ENCODE measurements around the gene RCSD1.
"Not testable (repeated sequence)": the region's sequence is repeated elsewhere in the genome, so short reads cannot be mapped to it uniquely, and the experiment has no call there.

Gene RCSD1

GRCh38 chr1:167722152-167722869 is 92.3 kb downstream of the RCSD1 start:
- peak; percentile 69 for DNase-seq (ENCODE audit: low read depth)
- H3K27me3 ChIP-seq (replicated peaks; ENCODE audit: control insufficient read depth, insufficient read depth, low read length): no peaks in the 10 kb centered on the region
- peaks cover 41% of the 10 kb centered on the region for H3K4me1 ChIP-seq (ENCODE audit: control insufficient read depth, insufficient read depth, low read length)
- peak overlapping the region; percentile 94 for H3K4me3 ChIP-seq (ENCODE audit: low read length)
- no peaks in the 10 kb centered on the region for H3K36me3 ChIP-seq (ENCODE audit: control insufficient read depth, insufficient read depth, low read length, severe bottlenecking)
- H3K9ac ChIP-seq (ENCODE audit: low read length): peak overlapping the region; percentile 93
- H3K9me3 ChIP-seq (ENCODE audit: control insufficient read depth, low read length): no peaks in the 10 kb centered on the region

GRCh38 chr1:167722870-167723251 is 92.8 kb downstream of the RCSD1 start:
- Histone ChIP-seq H3K4me1 (ENCODE audit: control insufficient read depth, insufficient read depth, low read length) (peaks cover 47% of the 10 kb centered on the region), H3K27me3 (replicated peaks; ENCODE audit: control insufficient read depth, insufficient read depth, low read length) (no peaks in the 10 kb centered on the region), H3K9ac (ENCODE audit: low read length) (peak overlapping the region; percentile 93), H3K4me3 (ENCODE audit: low read length) (peak overlapping the region; percentile 94), H3K36me3 (ENCODE audit: control insufficient read depth, insufficient read depth, low read length, severe bottlenecking) (no peaks in the 10 kb centered on the region), H3K9me3 (ENCODE audit: control insufficient read depth, low read length) (no peaks in the 10 kb centered on the region)
- peak; percentile 46 for DNase-seq (ENCODE audit: low read depth)

DNA sequence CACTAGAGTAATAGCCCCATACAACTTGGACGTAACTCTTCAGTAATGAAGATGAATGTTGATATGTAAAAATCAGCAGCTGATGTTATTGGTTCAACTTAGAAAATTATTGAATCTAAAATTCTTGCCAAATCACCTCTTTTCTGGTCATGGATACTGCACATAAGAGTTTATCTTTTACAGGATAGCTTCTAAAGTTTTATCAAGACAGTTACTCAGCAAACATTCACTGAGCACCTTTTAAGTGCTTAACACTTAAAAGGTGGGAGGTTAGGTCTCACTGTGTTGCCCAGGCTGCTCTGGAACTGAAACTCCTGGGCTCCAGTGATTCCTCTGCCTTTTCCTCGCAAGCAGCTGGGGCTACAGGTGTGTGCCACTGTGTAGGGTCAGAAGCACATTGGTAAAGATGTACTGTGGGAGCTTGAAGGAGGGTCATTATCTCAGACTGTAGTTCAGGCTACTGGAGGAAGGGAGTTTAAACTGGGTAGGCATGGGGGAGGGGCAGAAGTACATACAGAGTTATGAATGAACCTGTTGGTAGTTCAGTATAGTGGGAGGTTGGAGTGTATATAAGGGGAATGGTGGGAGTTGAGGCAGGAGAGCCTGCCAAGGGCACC is 93.8 kb downstream of the RCSD1 start:
- DNase-seq (ENCODE audit: low read depth): no peak
- H3K4me3 ChIP-seq (ENCODE audit: low read length): peak overlapping the region; percentile 94
- H3K9me3 ChIP-seq (ENCODE audit: control insufficient read depth, low read length): no peaks in the 10 kb centered on the region

GRCh38 chr1:167726008-167726407 is 96.0 kb downstream of the RCSD1 start:
- DNase-seq (ENCODE audit: low read depth): no peak
- no peaks in the 10 kb centered on the region for H3K9me3 ChIP-seq (ENCODE audit: control insufficient read depth, low read length)
- H3K4me1 ChIP-seq (ENCODE audit: control insufficient read depth, insufficient read depth, low read length): peaks cover 52% of the 10 kb centered on the region
- H3K27me3 ChIP-seq (replicated peaks; ENCODE audit: control insufficient read depth, insufficient read depth, low read length): no peaks in the 10 kb centered on the region
- H3K4me3 ChIP-seq (ENCODE audit: low read length): peak overlapping the region; percentile 49
- no peak overlapping the region for H3K9ac ChIP-seq (ENCODE audit: low read length)
- H3K36me3 ChIP-seq (ENCODE audit: control insufficient read depth, insufficient read depth, low read length, severe bottlenecking): peaks cover 7% of the 10 kb centered on the region

More for the DNA sequence above, 93.8 kb downstream of the RCSD1 start:
- Histone ChIP-seq H3K4me1 (ENCODE audit: control insufficient read depth, insufficient read depth, low read length) (peaks cover 50% of the 10 kb centered on the region), H3K36me3 (ENCODE audit: control insufficient read depth, insufficient read depth, low read length, severe bottlenecking) (no peaks in the 10 kb centered on the region), H3K9ac (ENCODE audit: low read length) (peak overlapping the region; percentile 93), H3K27me3 (replicated peaks; ENCODE audit: control insufficient read depth, insufficient read depth, low read length) (no peaks in the 10 kb centered on the region)

- Histone ChIP-seq H3K36me3 (ENCODE audit: control insufficient read depth, insufficient read depth, low read length, severe bottlenecking) (peaks cover 8% of the 10 kb centered on the region), H3K9me3 (ENCODE audit: control insufficient read depth, low read length) (no peaks in the 10 kb centered on the region), H3K4me1 (ENCODE audit: control insufficient read depth, insufficient read depth, low read length) (peaks cover 42% of the 10 kb centered on the region), H3K27me3 (replicated peaks; ENCODE audit: control insufficient read depth, insufficient read depth, low read length) (no peaks in the 10 kb centered on the region), H3K9ac (ENCODE audit: low read length) (no peak overlapping the region), H3K4me3 (ENCODE audit: low read length) (no peak overlapping the region)
- DNase-seq (ENCODE audit: low read depth): no peak
Observed at GRCh38 chr1:167728818-167729410, 98.9 kb downstream of the RCSD1 start.

- Histone ChIP-seq H3K4me3 (ENCODE audit: low read length) (no peak overlapping the region), H3K4me1 (ENCODE audit: control insufficient read depth, insufficient read depth, low read length) (peaks cover 10% of the 10 kb centered on the region), H3K27me3 (replicated peaks; ENCODE audit: control insufficient read depth, insufficient read depth, low read length) (no peaks in the 10 kb centered on the region), H3K9me3 (ENCODE audit: control insufficient read depth, low read length) (no peaks in the 10 kb centered on the region), H3K36me3 (ENCODE audit: control insufficient read depth, insufficient read depth, low read length, severe bottlenecking) (peaks cover 8% of the 10 kb centered on the region), H3K9ac (ENCODE audit: low read length) (no peak overlapping the region)
- no peak for DNase-seq (ENCODE audit: low read depth)
Observed at GRCh38 chr1:167734227-167734626, 104.2 kb downstream of the RCSD1 start.

GRCh38 chr1:167734841-167735240 is 104.8 kb downstream of the RCSD1 start:
- no peak for DNase-seq (ENCODE audit: low read depth)
- no peaks in the 10 kb centered on the region for H3K27me3 ChIP-seq (replicated peaks; ENCODE audit: control insufficient read depth, insufficient read depth, low read length)
- no peak overlapping the region for H3K4me3 ChIP-seq (ENCODE audit: low read length)
- H3K9ac ChIP-seq (ENCODE audit: low read length): no peak overlapping the region
- no peaks in the 10 kb centered on the region for H3K9me3 ChIP-seq (ENCODE audit: control insufficient read depth, low read length)
- H3K4me1 ChIP-seq (ENCODE audit: control insufficient read depth, insufficient read depth, low read length): peaks cover 8% of the 10 kb centered on the region
- peaks cover 8% of the 10 kb centered on the region for H3K36me3 ChIP-seq (ENCODE audit: control insufficient read depth, insufficient read depth, low read length, severe bottlenecking)

DNA sequence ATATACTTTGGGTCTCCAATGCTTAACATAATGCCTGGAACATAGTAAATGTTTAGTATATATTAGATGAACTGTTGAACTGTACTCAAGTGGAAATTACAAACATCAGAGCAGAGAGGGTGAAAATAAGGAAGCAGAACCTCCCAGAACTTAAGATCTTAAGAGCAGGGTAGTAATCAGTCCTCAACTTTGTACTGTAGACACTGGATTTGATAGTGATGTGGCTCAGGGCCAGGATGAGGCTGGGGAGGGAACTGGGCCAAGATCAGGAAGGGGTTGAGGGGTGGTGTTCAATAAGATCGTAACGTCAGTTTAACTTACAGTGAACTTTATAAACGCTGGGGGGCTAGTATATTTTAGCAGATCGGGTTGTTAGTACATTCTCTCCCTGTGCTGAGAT is 107.1 kb downstream of the RCSD1 start:
- Histone ChIP-seq H3K4me1 (ENCODE audit: control insufficient read depth, insufficient read depth, low read length) (peaks cover 8% of the 10 kb centered on the region), H3K4me3 (ENCODE audit: low read length) (no peak overlapping the region), H3K36me3 (ENCODE audit: control insufficient read depth, insufficient read depth, low read length, severe bottlenecking) (no peaks in the 10 kb centered on the region), H3K9ac (ENCODE audit: low read length) (no peak overlapping the region), H3K27me3 (replicated peaks; ENCODE audit: control insufficient read depth, insufficient read depth, low read length) (no peaks in the 10 kb centered on the region), H3K9me3 (ENCODE audit: control insufficient read depth, low read length) (no peaks in the 10 kb centered on the region)
- no peak for DNase-seq (ENCODE audit: low read depth)

GRCh38 chr1:167738158-167738557 is 108.1 kb downstream of the RCSD1 start:
- Histone ChIP-seq H3K4me1 (ENCODE audit: control insufficient read depth, insufficient read depth, low read length) (peaks cover 8% of the 10 kb centered on the region), H3K27me3 (replicated peaks; ENCODE audit: control insufficient read depth, insufficient read depth, low read length) (no peaks in the 10 kb centered on the region), H3K4me3 (ENCODE audit: low read length) (no peak overlapping the region), H3K36me3 (ENCODE audit: control insufficient read depth, insufficient read depth, low read length, severe bottlenecking) (no peaks in the 10 kb centered on the region), H3K9ac (ENCODE audit: low read length) (no peak overlapping the region), H3K9me3 (ENCODE audit: control insufficient read depth, low read length) (no peaks in the 10 kb centered on the region)
- no peak for DNase-seq (ENCODE audit: low read depth)

DNA sequence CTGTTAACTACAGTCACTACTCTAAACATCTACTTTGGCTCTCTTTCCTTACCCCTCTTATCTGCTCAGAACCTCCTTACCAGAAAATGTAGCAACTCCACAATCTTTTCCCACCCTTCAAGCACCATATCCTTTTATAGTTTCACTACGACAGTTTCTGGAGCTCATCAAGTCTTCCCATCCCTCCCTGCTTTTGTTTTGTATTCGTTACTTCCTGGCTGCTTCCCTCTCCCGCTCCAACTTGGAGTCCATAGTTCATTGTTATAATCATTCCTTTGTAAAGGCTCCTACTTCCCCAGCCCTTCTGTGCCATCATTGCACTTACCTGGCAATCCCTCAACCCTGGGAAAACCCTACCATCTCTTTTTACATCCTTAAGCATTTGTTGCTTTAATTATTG is 109.7 kb downstream of the RCSD1 start:
- Histone ChIP-seq H3K4me3 (ENCODE audit: low read length) (no peak overlapping the region), H3K36me3 (ENCODE audit: control insufficient read depth, insufficient read depth, low read length, severe bottlenecking) (no peaks in the 10 kb centered on the region), H3K27me3 (replicated peaks; ENCODE audit: control insufficient read depth, insufficient read depth, low read length) (no peaks in the 10 kb centered on the region), H3K4me1 (ENCODE audit: control insufficient read depth, insufficient read depth, low read length) (peaks cover 5% of the 10 kb centered on the region), H3K9me3 (ENCODE audit: control insufficient read depth, low read length) (no peaks in the 10 kb centered on the region), H3K9ac (ENCODE audit: low read length) (no peak overlapping the region)
- DNase-seq (ENCODE audit: low read depth): no peak

- H3K36me3 ChIP-seq (ENCODE audit: control insufficient read depth, insufficient read depth, low read length, severe bottlenecking): not testable (repeated sequence)
Observed at GRCh38 chr1:167741103-167741502, 111.1 kb downstream of the RCSD1 start.

More at GRCh38 chr1:167741103-167741502, 111.1 kb downstream of the RCSD1 start:
- not testable (repeated sequence) for DNase-seq (ENCODE audit: low read depth); H3K4me3 ChIP-seq (ENCODE audit: low read length); H3K9me3 ChIP-seq (ENCODE audit: control insufficient read depth, low read length); H3K27me3 ChIP-seq (replicated peaks; ENCODE audit: control insufficient read depth, insufficient read depth, low read length); H3K9ac ChIP-seq (ENCODE audit: low read length); H3K4me1 ChIP-seq (ENCODE audit: control insufficient read depth, insufficient read depth, low read length)
